HG03097 (cell line): ENCODE data around the gene ALK.

Source experiments
- ATAC-seq: cut with Tn5 transposase; IDR thresholded peaks from one replicate; pipeline ENCODE4 v1.9.1; 2021; ENCODE audit not compliant: unreplicated experiment, low FRiP score

Gene ALK

GRCh38 chr2:29517413-29517812 is 404.0 kb downstream of the ALK start:
- no peak for ATAC-seq

GRCh38 chr2:29516767-29517166 is 404.6 kb downstream of the ALK start:
- no peak for ATAC-seq

- ATAC-seq: no peak
Observed at GRCh38 chr2:29509878-29510277, 411.5 kb downstream of the ALK start.

GRCh38 chr2:29509397-29509796 is 412.0 kb downstream of the ALK start:
- ATAC-seq: no peak

- ATAC-seq: no peak
Observed at GRCh38 chr2:29504746-29505145, 416.6 kb downstream of the ALK start.

- ATAC-seq: no peak
Observed at GRCh38 chr2:29502460-29502911, 418.9 kb downstream of the ALK start.

- ATAC-seq: no peak
Observed at GRCh38 chr2:29497375-29497774, 424.0 kb downstream of the ALK start.

- no peak for ATAC-seq
Observed at GRCh38 chr2:29496198-29496597, 425.2 kb downstream of the ALK start.

- ATAC-seq: no peak
Observed at GRCh38 chr2:29495536-29496060, 425.8 kb downstream of the ALK start.

GRCh38 chr2:29495068-29495467 is 426.3 kb downstream of the ALK start:
- no peak for ATAC-seq

- no peak for ATAC-seq
Observed at GRCh38 chr2:29492701-29493100, 428.7 kb downstream of the ALK start.

- no peak for ATAC-seq
Observed at GRCh38 chr2:29490045-29490444, 431.3 kb downstream of the ALK start.

- ATAC-seq: no peak
Observed at GRCh38 chr2:29489568-29489967, 431.8 kb downstream of the ALK start.

GRCh38 chr2:29487967-29488555 is 433.3 kb downstream of the ALK start:
- ATAC-seq: no peak

- no peak for ATAC-seq
Observed at GRCh38 chr2:29485631-29486030, 435.8 kb downstream of the ALK start.

- no peak for ATAC-seq
Observed at GRCh38 chr2:29485117-29485516, 436.3 kb downstream of the ALK start.

GRCh38 chr2:29482867-29483266 is 438.5 kb downstream of the ALK start:
- ATAC-seq: no peak

GRCh38 chr2:29482348-29482747 is 439.0 kb downstream of the ALK start:
- ATAC-seq: no peak

GRCh38 chr2:29481313-29481712 is 440.1 kb downstream of the ALK start:
- ATAC-seq: no peak

- no peak for ATAC-seq
Observed at GRCh38 chr2:29480426-29480825, 441.0 kb downstream of the ALK start.

GRCh38 chr2:29479401-29479800 is 442.0 kb downstream of the ALK start:
- ATAC-seq: no peak

- no peak for ATAC-seq
Observed at GRCh38 chr2:29478641-29479040, 442.7 kb downstream of the ALK start.

- no peak for ATAC-seq
Observed at GRCh38 chr2:29477186-29477585, 444.2 kb downstream of the ALK start.
